ENCODE results near the gene GRPEL2.

Gene GRPEL2

GRCh38 chr5:149358868-149359495 lies 13.7 kb downstream of the GRPEL2 start:
- DNase-seq (ENCODE audit: low read depth): no peak
- no peak for TF ChIP-seq CTCF (IDR thresholded peaks at IDR 0.05; ENCODE audit: control insufficient read depth, insufficient read depth, low read depth, low read length, missing control alignments)
- H3K4me3 ChIP-seq (ENCODE audit: control insufficient read depth, low read depth, low read length): no peak overlapping the region

- no peak for TF ChIP-seq CTCF (IDR thresholded peaks at IDR 0.05; ENCODE audit: control insufficient read depth, insufficient read depth, low read depth, low read length, missing control alignments)
- no peak overlapping the region for H3K4me3 ChIP-seq (ENCODE audit: control insufficient read depth, low read depth, low read length)
- DNase-seq (ENCODE audit: low read depth): no peak
Measured at GRCh38 chr5:149360272-149360671, 15.0 kb downstream of the GRPEL2 start.

- TF ChIP-seq CTCF (IDR thresholded peaks at IDR 0.05; ENCODE audit: control insufficient read depth, insufficient read depth, low read depth, low read length, missing control alignments): no peak
- no peak for DNase-seq (ENCODE audit: low read depth)
- H3K4me3 ChIP-seq (ENCODE audit: control insufficient read depth, low read depth, low read length): no peak overlapping the region
Measured at GRCh38 chr5:149362541-149362940, 17.2 kb downstream of the GRPEL2 start.

GRCh38 chr5:149363358-149363757 lies 18.1 kb downstream of the GRPEL2 start:
- TF ChIP-seq CTCF (IDR thresholded peaks at IDR 0.05; ENCODE audit: control insufficient read depth, insufficient read depth, low read depth, low read length, missing control alignments): no peak
- no peak overlapping the region for H3K4me3 ChIP-seq (ENCODE audit: control insufficient read depth, low read depth, low read length)
- no peak for DNase-seq (ENCODE audit: low read depth)

GRCh38 chr5:149363936-149364335 lies 18.6 kb downstream of the GRPEL2 start:
- no peak overlapping the region for H3K4me3 ChIP-seq (ENCODE audit: control insufficient read depth, low read depth, low read length)
- no peak for DNase-seq (ENCODE audit: low read depth)
- no peak for TF ChIP-seq CTCF (IDR thresholded peaks at IDR 0.05; ENCODE audit: control insufficient read depth, insufficient read depth, low read depth, low read length, missing control alignments)

- TF ChIP-seq CTCF (IDR thresholded peaks at IDR 0.05; ENCODE audit: control insufficient read depth, insufficient read depth, low read depth, low read length, missing control alignments): no peak
- DNase-seq (ENCODE audit: low read depth): no peak
- H3K4me3 ChIP-seq (ENCODE audit: control insufficient read depth, low read depth, low read length): no peak overlapping the region
Measured at GRCh38 chr5:149364719-149365118, 19.4 kb downstream of the GRPEL2 start.

- no peak for DNase-seq (ENCODE audit: low read depth)
- H3K4me3 ChIP-seq (ENCODE audit: control insufficient read depth, low read depth, low read length): no peak overlapping the region
- no peak for TF ChIP-seq CTCF (IDR thresholded peaks at IDR 0.05; ENCODE audit: control insufficient read depth, insufficient read depth, low read depth, low read length, missing control alignments)
Measured at GRCh38 chr5:149365418-149365817, 20.1 kb downstream of the GRPEL2 start.
